Measurements from ENCODE around the gene CLEC16A. TPM values are rescaled to one million over a fixed set of nuclear protein-coding genes. Genes with fewer than 3 reads are reported as not detected.
"Not testable (repeated sequence)": the region's sequence is repeated elsewhere in the genome, so short reads cannot be mapped to it uniquely, and the experiment has no call there.

Gene CLEC16A
- total and polyA plus RNA-seq, 4 donors = 14.3 to 44.4 (median 26.4) TPM

GRCh38 chr16:10926867-10927266 lies 17.5 kb upstream of the CLEC16A start:
- Histone ChIP-seq H3K9ac (ENCODE audit: insufficient read depth in 1 of 2, low read length in 2 of 2) (no peak overlapping the region), H3K27me3 (ENCODE audit: control insufficient read depth in 3 of 3, insufficient read depth in 3 of 3, low read length in 2 of 3) (no peaks in the 10 kb centered on the region), H3K4me3 (no peak overlapping the region), H3K36me3 (ENCODE audit: control insufficient read depth in 4 of 4, insufficient read depth in 4 of 4, low read length in 4 of 4) (peaks cover 12 to 32% (median 21%) of the 10 kb centered on the region in 4 donors), H3K9me3 (ENCODE audit: control insufficient read depth in 4 of 4, insufficient read depth in 3 of 4, low read length in 3 of 4) (no peaks in the 10 kb centered on the region), H3K27ac (ENCODE audit: low read depth in 1 of 2, low read length in 1 of 2) (no peak overlapping the region), H3K4me1 (ENCODE audit: control insufficient read depth in 5 of 5, insufficient read depth in 5 of 5, low read length in 5 of 5) (peaks cover 0 to 17% (median 6%) of the 10 kb centered on the region in 5 donors)
- ATAC-seq (ENCODE audit: insufficient read depth, low FRiP score) (no peak), DNase-seq (no peak)
- TF ChIP-seq, protein P1, sequence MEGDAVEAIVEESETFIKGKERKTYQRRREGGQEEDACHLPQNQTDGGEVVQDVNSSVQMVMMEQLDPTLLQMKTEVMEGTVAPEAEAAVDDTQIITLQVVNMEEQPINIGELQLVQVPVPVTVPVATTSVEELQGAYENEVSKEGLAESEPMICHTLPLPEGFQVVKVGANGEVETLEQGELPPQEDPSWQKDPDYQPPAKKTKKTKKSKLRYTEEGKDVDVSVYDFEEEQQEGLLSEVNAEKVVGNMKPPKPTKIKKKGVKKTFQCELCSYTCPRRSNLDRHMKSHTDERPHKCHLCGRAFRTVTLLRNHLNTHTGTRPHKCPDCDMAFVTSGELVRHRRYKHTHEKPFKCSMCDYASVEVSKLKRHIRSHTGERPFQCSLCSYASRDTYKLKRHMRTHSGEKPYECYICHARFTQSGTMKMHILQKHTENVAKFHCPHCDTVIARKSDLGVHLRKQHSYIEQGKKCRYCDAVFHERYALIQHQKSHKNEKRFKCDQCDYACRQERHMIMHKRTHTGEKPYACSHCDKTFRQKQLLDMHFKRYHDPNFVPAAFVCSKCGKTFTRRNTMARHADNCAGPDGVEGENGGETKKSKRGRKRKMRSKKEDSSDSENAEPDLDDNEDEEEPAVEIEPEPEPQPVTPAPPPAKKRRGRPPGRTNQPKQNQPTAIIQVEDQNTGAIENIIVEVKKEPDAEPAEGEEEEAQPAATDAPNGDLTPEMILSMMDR (IDR thresholded peaks at IDR 0.05; ENCODE audit: control extremely low read depth, extremely low read depth) = no peak
- 85 to 95% methylated on average over 5 of the region's 5 CpGs for WGBS, 2 donors

DNA sequence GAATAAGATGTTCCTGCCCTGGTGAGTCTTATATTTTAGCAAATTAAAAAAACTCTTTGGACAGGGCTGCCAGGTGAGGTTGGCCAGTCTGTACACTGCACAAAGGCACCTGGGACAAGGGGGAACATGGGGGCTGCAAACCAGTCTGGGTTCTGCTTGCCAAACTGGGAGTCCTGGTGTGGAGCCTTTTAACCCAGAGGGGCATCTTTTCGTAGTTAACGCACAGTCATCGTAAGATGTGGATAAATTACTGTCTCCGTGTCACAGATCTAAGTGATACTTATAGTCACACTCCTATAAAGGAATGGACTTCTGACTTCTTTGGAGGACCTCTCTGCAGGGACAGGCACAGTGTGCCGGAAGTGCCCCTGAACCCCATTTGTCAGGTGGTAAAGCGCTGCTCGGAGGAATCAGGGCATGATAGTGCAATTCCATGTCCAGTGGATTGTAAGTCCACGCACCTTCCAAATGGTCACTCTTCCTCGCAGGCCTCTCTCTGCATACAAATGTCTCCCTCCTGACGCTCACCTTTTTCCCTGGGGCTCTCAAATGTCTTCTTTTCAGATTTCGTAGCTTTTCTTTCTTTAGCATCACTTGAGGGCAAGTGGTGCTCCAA lies 16.8 kb upstream of the CLEC16A start:
- no peak overlapping the region for H3K4me3 ChIP-seq
- H3K9me3 ChIP-seq (ENCODE audit: control insufficient read depth in 4 of 4, insufficient read depth in 3 of 4, low read length in 3 of 4) = no peaks in the 10 kb centered on the region
- H3K27me3 ChIP-seq (ENCODE audit: control insufficient read depth in 3 of 3, insufficient read depth in 3 of 3, low read length in 2 of 3) = no peaks in the 10 kb centered on the region
- H3K36me3 ChIP-seq (ENCODE audit: control insufficient read depth in 4 of 4, insufficient read depth in 4 of 4, low read length in 4 of 4) = peaks cover 12 to 30% (median 23%) of the 10 kb centered on the region in 4 donors
- TF ChIP-seq, protein P1 (IDR thresholded peaks at IDR 0.05; ENCODE audit: control extremely low read depth, extremely low read depth) = no peak
- WGBS, 2 donors = 95 to 97% methylated on average over 11 of the region's 11 CpGs
- H3K4me1 ChIP-seq (ENCODE audit: control insufficient read depth in 5 of 5, insufficient read depth in 5 of 5, low read length in 5 of 5) = peaks cover 0 to 14% (median 0%) of the 10 kb centered on the region in 5 donors
- no peak for ATAC-seq (ENCODE audit: insufficient read depth, low FRiP score)
- H3K9ac ChIP-seq (ENCODE audit: insufficient read depth in 1 of 2, low read length in 2 of 2) = no peak overlapping the region
- H3K27ac ChIP-seq (ENCODE audit: low read depth in 1 of 2, low read length in 1 of 2) = no peak overlapping the region
- no peak for DNase-seq

GRCh38 chr16:10929097-10929496 lies 15.3 kb upstream of the CLEC16A start:
- 70 to 82% methylated on average over 12 of the region's 12 CpGs for WGBS, 2 donors
- Histone ChIP-seq H3K4me1 (ENCODE audit: control insufficient read depth in 5 of 5, insufficient read depth in 5 of 5, low read length in 5 of 5) (peaks cover 0 to 12% (median 0%) of the 10 kb centered on the region in 5 donors), H3K36me3 (ENCODE audit: control insufficient read depth in 4 of 4, insufficient read depth in 4 of 4, low read length in 4 of 4) (peaks cover 12 to 29% (median 23%) of the 10 kb centered on the region in 4 donors)
- not testable (repeated sequence) for H3K27ac ChIP-seq (ENCODE audit: low read depth in 1 of 2, low read length in 1 of 2); H3K9me3 ChIP-seq (ENCODE audit: control insufficient read depth in 4 of 4, insufficient read depth in 3 of 4, low read length in 3 of 4); H3K27me3 ChIP-seq (ENCODE audit: control insufficient read depth in 3 of 3, insufficient read depth in 3 of 3, low read length in 2 of 3); H3K4me3 ChIP-seq; H3K9ac ChIP-seq (ENCODE audit: insufficient read depth in 1 of 2, low read length in 2 of 2)
- DNase-seq = peak in 1 of 3 donors; percentile 57
- peak; percentile 43 for ATAC-seq (ENCODE audit: insufficient read depth, low FRiP score)

GRCh38 chr16:10929853-10930754 lies 14.3 kb upstream of the CLEC16A start:
- TF ChIP-seq, protein P1 (IDR thresholded peaks at IDR 0.05; ENCODE audit: control extremely low read depth, extremely low read depth) = no peak
- no peak for DNase-seq
- peaks cover 12 to 25% (median 21%) of the 10 kb centered on the region in 4 donors for H3K36me3 ChIP-seq (ENCODE audit: control insufficient read depth in 4 of 4, insufficient read depth in 4 of 4, low read length in 4 of 4)
- H3K27ac ChIP-seq (ENCODE audit: low read depth in 1 of 2, low read length in 1 of 2) = peak overlapping the region in 1 of 2 donors; percentile 42
- H3K4me1 ChIP-seq (ENCODE audit: control insufficient read depth in 5 of 5, insufficient read depth in 5 of 5, low read length in 5 of 5) = peaks cover 5 to 19% (median 7%) of the 10 kb centered on the region in 5 donors
- no peaks in the 10 kb centered on the region for H3K27me3 ChIP-seq (ENCODE audit: control insufficient read depth in 3 of 3, insufficient read depth in 3 of 3, low read length in 2 of 3)
- ATAC-seq (ENCODE audit: insufficient read depth, low FRiP score) = peak; percentile 60
- no peaks in the 10 kb centered on the region for H3K9me3 ChIP-seq (ENCODE audit: control insufficient read depth in 4 of 4, insufficient read depth in 3 of 4, low read length in 3 of 4)
- whole genome bisulfite sequencing, 2 donors = 50 to 54% methylated on average over 15 of the region's 15 CpGs
- H3K9ac ChIP-seq (ENCODE audit: insufficient read depth in 1 of 2, low read length in 2 of 2) = no peak overlapping the region
- H3K4me3 ChIP-seq = no peak overlapping the region

All from lung (tissue), 12 donors.